HG03095 (cell line): ENCODE measurements around the gene PRIMA1.

Experiments used
- ATAC-seq: cut with Tn5 transposase; IDR thresholded peaks from one replicate; pipeline ENCODE4 v1.9.1; 2021; ENCODE audit warnings: moderate library complexity; ENCODE audit not compliant: unreplicated experiment

The PRIMA1 gene

DNA sequence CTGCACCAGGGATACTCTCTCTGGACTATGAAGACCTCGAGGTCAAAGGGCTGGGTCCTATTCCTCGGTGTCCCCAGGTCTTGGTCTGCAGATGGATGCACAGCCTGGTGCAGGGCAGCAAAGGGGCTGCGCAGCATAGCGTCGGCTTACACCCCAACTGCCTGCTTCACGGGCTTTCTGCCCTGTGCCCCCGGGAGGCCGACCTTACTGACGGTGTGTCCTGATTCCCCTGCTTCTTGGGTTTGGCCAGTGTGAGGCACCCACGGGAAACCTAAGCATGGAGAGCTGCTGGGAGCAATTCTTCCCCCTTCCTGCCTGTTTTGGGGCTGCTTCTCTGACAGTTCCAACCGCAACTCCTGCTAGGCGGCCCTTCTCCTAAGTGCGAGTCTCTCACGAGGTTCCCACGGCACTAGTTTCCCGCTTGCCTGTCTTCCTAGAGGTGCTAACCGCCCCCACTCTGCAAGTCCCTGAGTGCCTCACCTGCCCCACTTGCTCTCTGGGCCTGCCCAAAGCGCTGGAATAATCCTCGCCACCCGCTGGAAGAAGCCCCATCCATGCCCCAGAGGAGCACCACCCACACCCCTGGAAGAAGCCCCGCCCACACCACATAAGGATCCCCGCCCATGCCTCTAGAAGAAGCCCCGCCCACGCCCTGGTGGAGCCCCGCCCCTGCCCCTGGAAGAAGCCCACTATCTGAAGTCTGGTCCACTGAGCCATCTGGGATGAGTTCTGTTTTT is 54.0 kb downstream of the PRIMA1 start:
- no peak for ATAC-seq

DNA sequence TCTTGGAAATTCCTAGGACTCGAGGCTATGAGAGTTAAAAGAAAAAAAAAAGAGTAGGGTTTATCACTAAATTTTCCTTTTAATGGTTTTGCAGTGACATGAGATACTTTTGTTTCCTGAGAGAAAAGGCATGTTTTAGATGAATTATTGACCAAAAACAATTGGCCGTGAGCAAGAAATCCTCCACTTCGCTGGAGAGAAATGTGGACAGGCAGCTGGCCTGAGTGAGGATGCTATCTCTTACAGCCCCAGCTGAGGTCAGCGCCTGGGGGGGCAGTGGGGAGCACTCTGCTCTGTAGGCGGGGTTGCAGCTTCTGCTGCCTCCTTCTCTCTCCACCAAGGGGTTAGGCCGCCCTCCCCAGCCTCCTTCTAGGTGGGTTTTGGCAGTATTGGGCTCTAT is 54.7 kb downstream of the PRIMA1 start:
- ATAC-seq: no peak

DNA sequence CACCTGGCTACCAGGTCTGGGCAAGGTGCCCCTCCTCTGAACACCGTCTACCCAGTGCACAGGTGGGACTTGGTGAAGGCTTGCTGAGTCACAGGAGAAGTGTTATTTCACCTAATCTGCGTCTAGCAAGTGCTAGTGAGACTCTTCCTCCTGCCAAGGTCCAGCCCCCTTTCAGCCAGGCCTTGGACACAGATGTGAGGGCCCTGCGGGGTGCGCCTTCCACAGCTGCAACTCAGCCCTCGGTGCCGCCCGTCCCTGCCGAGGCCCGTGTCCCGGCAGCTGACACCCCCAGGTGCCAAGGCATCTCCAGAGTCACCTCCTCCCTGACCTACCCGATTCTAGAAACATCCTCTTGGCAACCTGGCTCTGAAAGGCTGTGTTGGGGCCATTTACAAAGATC is 55.1 kb downstream of the PRIMA1 start:
- no peak for ATAC-seq

DNA sequence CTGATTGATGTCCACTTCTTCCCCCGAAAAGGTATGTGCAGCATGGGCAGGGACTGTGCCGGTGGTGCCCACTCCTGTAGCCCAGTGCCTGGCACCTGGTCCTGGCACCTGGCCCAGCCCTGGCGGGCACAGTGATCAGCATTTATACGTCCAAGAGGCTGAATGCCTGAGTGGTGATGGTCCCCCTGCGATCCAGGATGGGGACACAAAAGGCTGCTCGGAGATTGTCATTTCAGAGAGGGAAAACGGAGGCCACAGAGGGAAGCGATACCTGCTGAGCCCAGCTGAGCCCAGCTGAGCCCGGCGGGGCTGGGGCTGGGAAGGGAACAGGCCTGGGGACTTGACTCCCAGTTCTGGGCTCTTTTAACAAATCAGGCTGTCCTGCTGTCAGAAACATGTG is 55.8 kb downstream of the PRIMA1 start:
- ATAC-seq: no peak

DNA sequence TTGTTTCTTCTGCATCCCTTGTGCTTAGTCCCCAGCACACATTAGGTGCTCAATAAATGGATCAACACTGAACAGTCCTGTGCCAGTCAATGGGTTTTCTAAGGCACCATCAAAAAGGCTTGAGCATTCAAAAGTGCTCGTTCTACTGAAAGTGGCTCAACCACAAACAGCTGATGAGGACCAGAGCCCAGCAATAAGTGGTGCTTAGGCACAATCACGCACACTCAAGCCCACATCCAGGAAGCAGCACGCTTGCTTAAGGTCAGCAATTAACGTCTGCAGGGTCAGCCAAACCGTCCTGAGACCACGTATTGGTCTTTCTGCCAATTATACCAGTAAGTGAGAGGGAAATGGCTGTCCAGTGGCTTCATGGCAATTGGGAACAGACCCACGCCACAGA is 56.5 kb downstream of the PRIMA1 start:
- ATAC-seq: no peak

DNA sequence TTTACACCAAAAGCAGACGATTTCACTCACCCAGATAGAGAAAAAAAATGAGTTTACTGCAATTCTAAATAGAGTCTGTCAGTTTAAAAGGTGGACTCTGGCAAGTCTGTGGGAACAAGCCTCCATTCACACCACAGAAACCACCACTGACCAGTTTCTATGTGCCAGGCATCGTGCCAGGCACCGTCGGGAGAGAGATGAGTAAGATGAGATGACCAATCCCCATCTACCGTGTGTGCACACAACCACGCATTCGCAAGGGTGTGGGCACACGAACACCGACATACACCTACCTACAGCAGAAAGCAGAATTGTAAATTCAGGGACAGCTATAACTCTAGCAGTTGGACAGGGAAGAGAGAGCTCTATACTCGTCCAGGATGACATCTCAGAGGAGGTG is 58.3 kb downstream of the PRIMA1 start:
- no peak for ATAC-seq

DNA sequence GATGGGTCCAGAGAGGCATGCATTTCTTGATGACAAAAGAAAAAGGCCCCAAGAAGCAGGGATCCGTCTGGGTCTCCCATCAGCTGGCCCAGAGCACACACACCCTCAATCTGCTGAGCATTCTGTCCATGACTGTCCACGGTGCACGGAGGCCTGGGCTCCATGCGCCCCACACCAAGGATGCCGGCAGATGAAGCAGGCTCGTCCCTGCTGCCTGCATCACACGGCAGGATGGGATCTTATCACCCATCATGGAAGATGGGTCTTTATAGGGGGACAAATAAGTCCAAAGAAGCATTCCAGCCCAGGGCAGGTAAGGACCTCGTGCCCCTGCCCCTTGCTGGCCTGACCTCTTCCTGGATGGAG is 59.7 kb downstream of the PRIMA1 start:
- ATAC-seq: no peak

DNA sequence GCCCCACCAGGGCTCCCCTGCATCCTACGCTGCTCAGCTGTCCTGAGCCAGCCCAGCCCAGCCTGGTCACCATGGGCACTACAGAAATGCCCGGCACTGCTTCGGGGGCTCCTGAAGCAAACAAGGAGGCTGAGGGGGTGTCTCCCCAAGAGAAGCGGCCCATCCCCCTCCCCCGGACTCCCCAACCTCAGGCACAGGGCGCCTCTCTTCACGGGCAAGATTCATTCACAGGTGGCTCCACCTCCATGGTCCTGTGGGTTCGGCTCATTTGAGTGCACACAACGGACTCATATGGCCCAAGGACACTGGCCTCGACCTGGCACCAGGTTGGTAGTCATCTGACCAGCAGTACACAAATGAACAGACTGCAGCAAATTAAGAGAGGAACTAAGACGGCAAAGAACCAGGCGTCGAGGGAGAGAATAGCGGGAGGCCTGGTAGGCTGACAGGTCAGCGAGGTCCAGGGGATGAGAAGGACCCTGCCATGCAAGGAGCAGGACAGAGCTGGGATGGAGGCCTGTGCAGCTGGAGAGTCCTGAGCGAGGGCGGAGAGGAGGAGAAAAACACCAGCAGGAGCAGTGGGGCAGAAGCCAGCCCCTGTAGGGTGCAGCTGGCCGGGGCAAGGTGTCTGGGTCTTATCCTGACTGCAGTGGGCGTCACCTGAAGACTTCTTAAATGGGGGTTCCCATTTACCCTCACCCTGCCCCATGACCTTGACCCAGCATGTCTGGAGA is 60.2 kb downstream of the PRIMA1 start:
- ATAC-seq: no peak

DNA sequence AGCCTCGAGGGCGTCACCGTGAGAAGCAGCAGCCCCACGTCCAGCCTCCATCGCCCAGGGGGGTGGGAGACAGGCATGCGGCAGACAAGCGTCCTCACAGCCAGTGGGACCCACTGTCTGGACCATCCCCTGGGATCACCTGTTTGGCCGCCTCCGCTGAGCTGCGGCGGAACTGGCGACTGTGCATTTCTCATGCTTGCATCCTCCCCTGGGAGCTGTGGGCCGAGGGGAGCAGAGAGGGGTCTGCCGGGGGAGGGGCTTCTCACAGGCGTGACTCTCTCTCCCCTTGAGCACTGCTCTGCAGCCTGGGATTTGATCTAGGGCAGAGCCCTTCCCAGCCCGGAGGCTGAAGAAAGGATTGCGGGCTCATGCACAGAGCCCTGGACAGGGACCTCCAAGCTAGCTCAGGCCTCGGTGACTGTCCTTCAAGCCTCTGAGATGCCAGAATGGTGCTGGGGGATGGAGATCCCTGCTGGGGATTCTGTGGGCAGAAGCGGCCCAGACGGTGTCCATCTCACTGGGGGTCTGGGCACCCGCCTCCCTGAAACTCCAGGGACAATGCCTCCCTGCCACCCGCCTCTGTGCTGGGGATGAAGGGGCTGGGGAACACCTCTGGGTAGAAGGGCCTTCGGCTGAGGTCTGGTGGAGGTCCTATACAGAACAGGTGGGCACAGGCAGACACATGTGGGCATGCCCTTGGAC is 61.1 kb downstream of the PRIMA1 start:
- ATAC-seq: no peak

DNA sequence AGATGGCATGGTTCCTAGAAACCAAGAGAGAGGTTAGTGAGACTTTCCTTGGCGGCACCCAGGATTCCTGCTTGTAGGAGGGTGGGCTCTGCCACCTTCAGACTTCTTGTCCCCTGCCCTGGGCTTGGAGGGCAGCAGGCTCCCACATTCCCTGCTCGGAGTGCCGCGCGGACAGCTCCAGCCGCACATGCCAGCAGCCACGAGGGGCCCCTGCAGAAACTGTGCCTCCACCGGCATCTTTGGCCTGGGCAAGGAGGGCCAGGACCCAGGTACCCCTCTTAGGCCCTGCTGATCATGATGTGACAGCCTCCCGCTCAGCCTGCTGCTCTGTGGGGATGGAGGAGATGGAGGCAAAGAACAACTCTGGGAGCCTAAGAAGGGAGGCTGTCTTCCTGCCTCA is 62.3 kb downstream of the PRIMA1 start:
- ATAC-seq: no peak

DNA sequence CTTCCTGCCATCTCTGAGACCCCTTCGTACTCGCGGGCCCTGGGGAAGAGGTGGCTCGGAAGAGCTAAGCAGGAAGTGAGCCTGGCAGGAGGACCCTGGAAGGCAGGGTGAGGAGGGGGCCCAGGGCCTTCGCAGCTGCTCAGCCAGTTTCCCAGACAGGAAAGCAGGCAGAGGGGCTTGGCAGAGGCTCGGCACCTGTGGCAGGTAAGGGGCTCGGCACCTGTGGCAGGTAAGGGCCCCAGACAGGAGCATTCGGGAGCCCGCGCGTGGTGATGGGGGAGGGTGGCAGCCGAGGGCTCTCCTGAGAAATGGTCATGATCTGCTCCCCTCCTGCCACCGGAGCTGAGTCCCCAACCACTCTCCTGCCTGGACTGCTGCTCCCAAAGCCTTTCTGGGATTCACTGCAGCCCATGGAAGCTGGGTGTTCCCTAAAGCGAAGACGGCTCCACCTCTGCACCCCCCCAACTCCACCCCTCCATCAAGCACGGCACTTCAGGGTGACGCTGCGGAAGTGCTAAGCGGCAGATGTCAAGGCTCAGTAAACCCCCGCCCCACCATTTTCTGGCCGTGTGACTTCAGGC is 63.2 kb downstream of the PRIMA1 start:
- ATAC-seq: no peak

DNA sequence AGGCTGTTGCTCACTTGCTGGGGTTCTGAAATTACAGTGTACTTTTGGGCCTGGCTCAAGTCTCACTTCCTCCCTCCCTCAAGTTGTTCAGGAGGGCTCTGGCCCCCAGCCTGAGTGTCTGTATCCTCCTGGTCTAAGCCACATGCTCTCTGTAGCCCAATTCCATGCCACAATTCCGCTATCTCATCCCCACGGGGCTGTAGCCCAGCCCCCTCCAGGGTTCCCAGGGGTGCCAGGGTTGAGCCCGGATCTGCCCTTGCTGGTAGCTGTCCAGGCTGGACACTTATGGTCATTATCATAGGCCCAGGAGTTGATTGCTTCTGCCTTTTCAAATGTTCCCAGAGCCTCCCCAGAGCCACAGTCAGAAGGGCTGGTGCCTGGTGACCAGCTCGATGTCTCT is 65.3 kb downstream of the PRIMA1 start:
- ATAC-seq: no peak

DNA sequence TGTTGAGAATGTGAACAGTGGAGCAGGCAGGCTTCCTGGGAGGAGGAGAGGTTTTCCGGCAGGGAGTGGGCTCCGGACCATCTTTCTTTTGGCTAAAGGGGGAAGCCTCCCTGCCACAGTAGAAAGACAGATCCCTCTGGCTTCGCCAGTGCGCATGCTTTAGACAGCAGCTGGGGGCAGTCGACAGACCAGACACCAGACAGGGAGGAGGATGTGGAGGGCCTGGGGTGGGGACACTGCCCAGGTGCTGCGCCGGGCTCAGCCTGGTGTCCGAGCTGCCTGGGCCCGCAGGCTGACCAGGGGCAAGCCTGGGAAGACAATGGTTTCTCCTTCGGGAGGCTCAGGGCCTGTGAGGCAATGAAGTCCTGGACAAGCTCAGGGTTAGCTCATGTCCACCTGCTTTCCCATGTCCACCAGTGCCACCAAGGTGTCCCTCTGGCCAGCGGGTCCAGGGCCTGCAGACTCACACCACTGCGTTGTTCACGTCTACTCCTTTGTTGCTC is 67.3 kb downstream of the PRIMA1 start:
- ATAC-seq: no peak

DNA sequence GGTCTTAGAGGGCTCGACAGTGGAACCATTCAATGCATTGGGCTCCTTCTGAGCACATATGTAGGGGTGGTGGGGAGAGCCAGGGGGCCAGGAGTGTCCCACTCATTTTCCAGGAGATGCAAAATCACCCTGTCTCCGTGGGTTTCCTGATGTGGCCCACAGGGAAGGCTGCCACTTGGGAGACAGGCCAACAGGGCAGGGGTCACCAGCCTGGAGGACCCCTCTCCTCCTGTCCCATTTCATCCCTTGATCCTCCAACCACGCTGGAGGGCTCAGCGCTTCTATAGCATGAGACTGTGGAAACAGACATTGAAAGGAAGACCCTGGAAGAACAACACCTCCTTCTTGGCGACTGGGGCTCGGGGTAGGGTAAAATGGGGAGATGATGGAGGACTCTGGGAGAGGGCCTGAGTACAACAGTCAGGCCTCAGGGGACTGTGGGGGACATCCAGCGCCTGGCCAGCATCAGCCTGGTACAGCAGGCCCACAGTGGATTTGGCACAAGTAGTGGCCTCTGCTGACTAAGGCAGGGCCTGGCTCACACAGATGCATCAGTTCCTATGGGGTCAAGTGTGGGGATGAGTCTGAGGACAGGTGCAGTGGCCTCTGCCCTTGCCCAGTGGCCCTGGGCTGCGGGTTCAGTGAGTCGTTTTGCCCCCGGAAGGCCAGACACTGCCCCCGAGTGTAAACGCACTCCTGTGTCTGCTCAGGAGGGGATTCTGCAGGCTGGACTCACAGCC is 68.0 kb downstream of the PRIMA1 start:
- ATAC-seq: no peak

DNA sequence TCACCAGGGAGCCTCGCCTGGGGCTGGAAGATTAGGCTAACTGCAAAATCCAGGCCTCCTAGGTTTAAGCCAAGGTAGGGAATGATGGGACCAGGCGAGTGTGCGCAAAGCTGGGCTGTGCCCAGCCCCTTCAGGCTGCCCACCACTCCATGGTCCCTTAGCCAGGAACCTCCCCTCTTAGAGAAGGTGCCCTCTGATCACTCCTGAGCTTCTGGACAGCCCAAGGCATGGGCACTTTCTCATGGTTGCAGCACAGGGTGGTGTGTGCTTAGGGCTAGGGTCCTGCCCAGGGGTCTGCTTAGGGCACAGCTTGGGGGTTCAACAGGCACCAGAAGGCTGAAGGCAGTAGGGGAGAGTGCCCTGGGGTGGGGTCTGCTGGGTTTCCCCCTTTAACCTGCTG is 69.0 kb downstream of the PRIMA1 start:
- ATAC-seq: no peak

DNA sequence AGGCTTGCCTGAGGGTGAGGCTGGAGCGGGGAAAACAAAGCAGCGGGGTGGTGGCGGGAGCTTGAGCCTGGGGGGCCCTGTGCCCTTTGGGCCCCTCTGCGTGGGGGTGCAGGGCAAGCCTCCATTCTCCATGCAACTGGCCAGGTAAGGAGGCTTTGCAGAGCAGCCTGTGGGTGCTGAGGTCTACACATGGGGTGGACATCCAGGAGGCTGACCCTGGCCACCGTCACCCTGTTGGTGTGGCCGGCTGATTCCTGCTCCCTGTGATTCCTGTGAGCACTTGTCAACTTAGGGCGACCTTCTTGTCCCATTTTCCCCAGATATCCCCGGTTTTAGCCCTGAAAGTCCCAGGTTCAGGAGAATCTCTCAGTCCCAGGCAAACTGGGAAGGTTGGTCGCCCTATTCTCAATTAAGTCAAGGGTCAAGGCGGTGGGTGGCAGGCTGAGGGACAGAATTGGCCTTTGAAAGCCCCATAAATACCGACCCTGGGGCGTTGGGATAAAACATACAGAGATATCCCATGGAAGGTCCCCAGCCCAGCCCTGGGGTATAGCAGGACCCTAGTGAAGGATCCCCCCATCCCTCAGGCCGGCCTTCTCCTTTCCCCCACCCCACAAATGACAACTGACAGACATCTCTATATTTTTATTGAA is 70.5 kb downstream of the PRIMA1 start:
- ATAC-seq: no peak

DNA sequence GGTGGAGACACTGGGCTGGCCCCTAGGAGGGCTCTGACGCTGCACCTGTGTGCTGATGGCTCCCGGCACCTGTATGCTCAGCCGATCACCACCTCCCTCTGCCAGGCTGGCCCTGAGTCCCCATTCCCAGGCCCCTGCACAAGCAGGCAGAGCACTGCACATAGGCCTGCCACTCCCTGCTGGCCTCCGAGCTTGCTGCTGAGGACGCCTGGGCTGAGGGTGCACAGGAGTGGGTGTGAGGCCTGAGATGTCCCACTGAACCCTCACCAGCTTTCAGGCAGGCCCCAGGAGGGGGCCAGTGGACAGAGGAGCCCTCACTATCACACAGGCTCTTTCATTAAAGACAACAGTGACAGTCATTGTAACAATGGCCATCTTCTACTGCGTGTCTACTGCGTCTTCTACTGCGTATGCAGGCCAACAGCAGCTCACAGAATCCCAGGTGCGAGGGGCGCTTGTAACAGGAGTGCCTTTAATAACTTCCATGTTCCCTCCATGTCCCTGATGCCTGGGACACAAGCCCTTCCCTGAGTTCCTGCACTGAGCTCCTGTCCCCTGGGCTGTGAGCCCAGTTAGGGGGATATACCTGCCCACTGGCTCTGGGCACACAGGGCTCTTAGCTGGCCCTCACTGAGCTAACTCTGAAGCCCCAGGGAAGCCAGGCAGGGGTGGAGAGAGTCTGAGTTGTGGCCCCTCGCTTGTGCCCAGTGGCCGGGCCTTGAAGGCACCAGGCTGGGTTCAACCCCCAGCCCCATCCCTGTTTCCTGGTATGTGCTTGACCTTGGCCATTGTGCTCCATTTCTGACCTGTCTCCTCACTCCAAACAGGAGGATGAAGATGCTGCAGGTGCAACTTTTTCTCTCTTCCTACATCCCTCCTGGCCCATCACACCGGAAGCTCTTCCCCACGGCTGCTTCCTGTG is 71.3 kb downstream of the PRIMA1 start:
- ATAC-seq: no peak

DNA sequence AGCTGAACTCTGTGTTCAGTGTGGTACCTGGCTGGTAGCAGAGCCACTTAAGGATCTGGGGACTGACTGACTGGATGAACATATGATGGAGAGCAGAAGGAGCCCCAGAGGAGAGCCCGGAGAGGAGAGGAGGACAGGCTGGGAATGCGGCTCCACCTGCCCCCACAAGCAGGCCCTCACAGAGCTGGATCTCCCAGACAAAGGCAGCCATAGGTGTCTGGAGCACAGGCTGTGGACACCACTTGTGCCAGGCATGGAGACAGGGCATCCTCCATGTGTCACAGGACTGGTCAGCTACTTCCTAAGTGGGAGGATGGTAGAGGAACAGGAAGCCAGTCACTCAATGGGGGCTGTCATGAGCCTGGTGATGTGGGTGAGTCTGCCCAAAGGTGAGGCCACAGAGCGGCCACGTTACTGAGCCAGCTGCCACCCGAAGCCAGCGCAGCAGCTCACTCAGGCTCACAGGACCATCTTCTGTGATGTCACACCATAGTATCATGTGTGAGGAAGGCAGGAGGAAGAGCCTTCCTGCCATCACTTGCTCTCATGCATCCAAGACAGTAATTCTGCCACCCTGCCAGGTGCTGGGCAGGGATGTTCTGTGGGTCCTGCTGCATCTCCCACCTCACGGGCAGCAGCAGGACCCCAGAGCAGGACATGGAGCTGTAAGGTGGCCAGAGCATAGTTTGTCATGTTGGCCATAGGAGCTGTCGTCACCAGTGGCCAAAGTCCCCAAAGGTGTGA is 72.1 kb downstream of the PRIMA1 start:
- no peak for ATAC-seq
